Vagina (tissue), 2 donors: ENCODE data around the gene SPART.

Experiments used
- POLR2A ChIP-seq, 2 donors: fragments of 450-650 bp; IDR thresholded peaks; one replicate each; pipeline ENCODE4 v1.6.1; 2017; ENCODE audit warnings: antibody characterized with exemption in 2 of 2, mild to moderate bottlenecking in 2 of 2, moderate library complexity in 2 of 2
- POLR2AphosphoS5 ChIP-seq, 2 donors: sonication (generic); formaldehyde crosslinking; IDR thresholded peaks; one replicate each; pipeline ENCODE4 v1.9.0; 2017; ENCODE audit warnings: antibody characterized with exemption in 2 of 2, mild to moderate bottlenecking in 2 of 2, low read depth in 1 of 2; ENCODE audit not compliant: insufficient read depth in 1 of 2
- TF ChIP-seq, protein P1 (sequence below), 3 experiments: fragments of 450-650 bp in 2 of 3; fragments of 200-600 bp in 1 of 3; sonication (generic) in 1 of 3; IDR thresholded peaks; one replicate each; pipeline ENCODE4 v1.5.1; 2017 to 2019; ENCODE audit warnings: antibody characterized with exemption in 3 of 3, mild to moderate bottlenecking in 2 of 3, moderate library complexity in 2 of 3

DNA sequence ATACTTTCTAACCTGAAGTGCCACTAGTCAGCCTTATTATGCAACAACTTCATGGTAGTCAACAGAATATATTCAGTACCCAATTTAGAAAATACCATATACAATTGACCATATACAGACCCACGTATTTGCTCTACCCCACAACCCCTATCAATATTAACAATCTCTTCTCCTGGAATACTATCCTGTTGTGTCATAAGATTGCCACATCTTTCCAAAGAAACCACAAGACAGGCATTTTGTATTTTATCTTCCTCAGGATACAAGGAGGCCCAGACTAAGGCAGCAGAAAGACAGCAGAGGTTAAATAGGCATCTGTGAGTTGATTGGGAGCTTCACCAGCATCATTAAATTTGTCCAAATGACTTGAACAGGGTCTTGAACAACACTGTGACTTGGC, 4.5 kb downstream of the SPART start:
- TF ChIP-seq, protein P1, sequence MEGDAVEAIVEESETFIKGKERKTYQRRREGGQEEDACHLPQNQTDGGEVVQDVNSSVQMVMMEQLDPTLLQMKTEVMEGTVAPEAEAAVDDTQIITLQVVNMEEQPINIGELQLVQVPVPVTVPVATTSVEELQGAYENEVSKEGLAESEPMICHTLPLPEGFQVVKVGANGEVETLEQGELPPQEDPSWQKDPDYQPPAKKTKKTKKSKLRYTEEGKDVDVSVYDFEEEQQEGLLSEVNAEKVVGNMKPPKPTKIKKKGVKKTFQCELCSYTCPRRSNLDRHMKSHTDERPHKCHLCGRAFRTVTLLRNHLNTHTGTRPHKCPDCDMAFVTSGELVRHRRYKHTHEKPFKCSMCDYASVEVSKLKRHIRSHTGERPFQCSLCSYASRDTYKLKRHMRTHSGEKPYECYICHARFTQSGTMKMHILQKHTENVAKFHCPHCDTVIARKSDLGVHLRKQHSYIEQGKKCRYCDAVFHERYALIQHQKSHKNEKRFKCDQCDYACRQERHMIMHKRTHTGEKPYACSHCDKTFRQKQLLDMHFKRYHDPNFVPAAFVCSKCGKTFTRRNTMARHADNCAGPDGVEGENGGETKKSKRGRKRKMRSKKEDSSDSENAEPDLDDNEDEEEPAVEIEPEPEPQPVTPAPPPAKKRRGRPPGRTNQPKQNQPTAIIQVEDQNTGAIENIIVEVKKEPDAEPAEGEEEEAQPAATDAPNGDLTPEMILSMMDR (IDR thresholded peaks at IDR 0.05): no peak
- TF ChIP-seq POLR2A (IDR thresholded peaks at IDR 0.05): no peak
- no peak for TF ChIP-seq POLR2AphosphoS5 (IDR thresholded peaks at IDR 0.05; ENCODE audit: insufficient read depth in 1 of 2, low read depth in 1 of 2)
